ENCODE measurements around the gene BCAS3. TPM values are rescaled to one million over a fixed set of nuclear protein-coding genes. Genes with fewer than 3 reads are reported as not detected.

Gene BCAS3
- total and polyA plus RNA-seq, 2 experiments from 2014 or later = 18.0 to 20.2 TPM

DNA sequence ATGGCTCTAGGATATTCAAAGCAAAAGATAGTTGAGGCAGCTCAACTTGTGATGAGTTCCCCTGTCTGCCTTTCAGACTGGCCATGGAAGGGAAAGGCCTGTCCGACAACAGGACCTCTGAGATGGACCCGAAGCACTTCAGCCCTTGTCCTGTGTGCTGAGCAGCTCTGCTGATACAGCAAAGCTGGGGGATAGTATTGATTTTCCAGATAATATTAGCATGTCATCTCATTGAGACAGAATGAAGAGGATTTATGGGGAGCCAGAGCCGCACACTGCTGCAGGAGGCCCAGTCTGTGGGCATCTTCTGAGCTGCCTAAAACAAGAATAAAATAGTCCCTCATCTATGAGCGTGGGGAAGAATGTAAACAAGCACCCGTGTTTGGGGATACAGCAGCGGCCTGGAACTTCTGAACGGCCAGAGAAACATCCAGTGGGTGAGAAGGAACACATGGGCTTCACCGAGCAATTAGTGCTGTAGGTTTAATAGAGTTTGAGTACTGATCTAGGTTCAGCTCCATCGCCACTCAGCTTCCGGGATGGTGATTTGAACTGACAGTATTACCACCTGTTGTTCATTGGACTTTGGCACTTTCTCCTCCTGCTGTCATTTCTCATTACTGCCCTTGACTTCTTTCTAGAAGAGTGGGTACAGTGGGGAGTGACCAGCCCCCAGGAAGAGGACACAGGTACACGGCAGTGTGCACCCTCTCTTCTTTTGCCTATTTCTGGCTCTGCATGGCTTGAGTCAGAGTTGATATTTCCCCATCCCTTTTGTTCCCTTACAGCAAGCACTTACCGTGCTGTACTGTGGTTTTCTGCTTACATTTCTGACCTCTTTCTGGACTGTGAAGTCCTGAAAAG, 625.5 kb downstream of the BCAS3 start:
- no peak for TF ChIP-seq EZH2 (IDR thresholded peaks at IDR 0.05; ENCODE audit: insufficient read depth, poor library complexity, severe bottlenecking)
- no peak for TF ChIP-seq EZH2phosphoT487 (IDR thresholded peaks at IDR 0.05; ENCODE audit: insufficient read depth, low read depth)
- Histone ChIP-seq H3K79me2 (ENCODE audit: insufficient read depth) (no peaks in the 10 kb centered on the region), H3K9ac (no peak overlapping the region), H3K36me3 (ENCODE audit: low read depth) (no peaks in the 10 kb centered on the region), H3K27me3 (replicated peaks; ENCODE audit: insufficient read depth) (no peaks in the 10 kb centered on the region), H3K27ac (no peak overlapping the region), H3K9me3 (ENCODE audit: low read depth) (no peaks in the 10 kb centered on the region), H3K4me1 (ENCODE audit: insufficient read depth) (peaks cover 26% of the 10 kb centered on the region), H2AFZ (no peak overlapping the region), H3F3A (ENCODE audit: insufficient read depth) (peaks cover 12% of the 10 kb centered on the region), H4K20me1 (ENCODE audit: insufficient read depth) (no peaks in the 10 kb centered on the region), H3K9me2 (ENCODE audit: insufficient read depth) (no peaks in the 10 kb centered on the region), H3K4me2 (ENCODE audit: unreplicated experiment) (no peak overlapping the region), H3K4me3 (no peak overlapping the region)
- peak; percentile 42 for DNase-seq
- 86% methylated on average over 12 of the region's 12 CpGs for WGBS, 2 experiments (ENCODE audit: low coverage in 1 of 2, low lambda C conversion rate in 2 of 2, missing lambda C conversion rate in 2 of 2)
- in situ Hi-C loops (cut with MboI) = no loop called here

DNA sequence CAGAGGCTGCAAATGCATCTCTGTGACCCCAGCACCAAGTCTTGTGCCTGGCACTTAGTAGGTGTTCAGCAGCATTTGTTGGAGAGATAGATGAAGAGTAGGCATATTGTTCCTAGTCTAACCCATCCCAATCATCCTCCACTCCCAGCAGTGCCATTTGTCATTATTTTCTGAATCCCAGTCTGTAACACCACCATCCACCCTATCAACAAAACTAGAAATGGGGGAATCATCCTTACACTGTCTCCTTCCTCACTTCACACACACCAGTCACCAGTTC, 626.1 kb downstream of the BCAS3 start:
- in situ Hi-C loops (cut with MboI) = no loop called here
- no peaks in the 10 kb centered on the region for H3K27me3 ChIP-seq (replicated peaks; ENCODE audit: insufficient read depth)
- no peaks in the 10 kb centered on the region for H3K36me3 ChIP-seq (ENCODE audit: low read depth)
- no peaks in the 10 kb centered on the region for H3K9me3 ChIP-seq (ENCODE audit: low read depth)
- no peak overlapping the region for H3K4me3 ChIP-seq
- H3K79me2 ChIP-seq (ENCODE audit: insufficient read depth) = no peaks in the 10 kb centered on the region
- H3K4me1 ChIP-seq (ENCODE audit: insufficient read depth) = peaks cover 29% of the 10 kb centered on the region
- no peak overlapping the region for H3K9ac ChIP-seq
- no peaks in the 10 kb centered on the region for H3K9me2 ChIP-seq (ENCODE audit: insufficient read depth)
- H2AFZ ChIP-seq = no peak overlapping the region
- H3K4me2 ChIP-seq (ENCODE audit: unreplicated experiment) = no peak overlapping the region
- TF ChIP-seq EZH2 (IDR thresholded peaks at IDR 0.05; ENCODE audit: insufficient read depth, poor library complexity, severe bottlenecking) (no peak), EZH2phosphoT487 (IDR thresholded peaks at IDR 0.05; ENCODE audit: insufficient read depth, low read depth) (no peak)
- DNase-seq = no peak
- H3F3A ChIP-seq (ENCODE audit: insufficient read depth) = peaks cover 15% of the 10 kb centered on the region
- H4K20me1 ChIP-seq (ENCODE audit: insufficient read depth) = no peaks in the 10 kb centered on the region
- H3K27ac ChIP-seq = no peak overlapping the region

DNA sequence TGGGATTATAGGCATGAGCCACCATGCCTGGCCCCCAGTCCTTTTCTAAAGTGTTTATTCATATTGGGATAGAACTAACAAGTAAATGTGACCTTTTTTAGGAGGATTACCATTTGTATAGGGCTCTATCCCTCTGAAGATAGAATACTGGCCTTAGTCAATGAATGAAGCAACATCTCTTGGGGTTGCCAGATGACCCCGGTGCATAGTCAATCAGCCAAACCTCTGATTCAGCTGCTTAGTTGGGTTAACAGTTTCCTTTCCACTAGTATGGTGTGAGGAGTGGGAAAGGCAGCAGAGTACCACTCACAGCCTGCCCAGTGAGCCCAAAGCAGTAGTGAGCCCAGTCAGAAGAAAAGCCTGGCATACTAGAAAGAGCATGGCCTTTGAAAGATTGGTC, 627.4 kb downstream of the BCAS3 start:
- no peak for TF ChIP-seq EZH2phosphoT487 (IDR thresholded peaks at IDR 0.05; ENCODE audit: insufficient read depth, low read depth)
- no peak for TF ChIP-seq EZH2 (IDR thresholded peaks at IDR 0.05; ENCODE audit: insufficient read depth, poor library complexity, severe bottlenecking)
- WGBS, 2 experiments (ENCODE audit: low coverage in 1 of 2, low lambda C conversion rate in 2 of 2, missing lambda C conversion rate in 2 of 2) = 0% methylated on average over 1 of the region's 1 CpG

DNA sequence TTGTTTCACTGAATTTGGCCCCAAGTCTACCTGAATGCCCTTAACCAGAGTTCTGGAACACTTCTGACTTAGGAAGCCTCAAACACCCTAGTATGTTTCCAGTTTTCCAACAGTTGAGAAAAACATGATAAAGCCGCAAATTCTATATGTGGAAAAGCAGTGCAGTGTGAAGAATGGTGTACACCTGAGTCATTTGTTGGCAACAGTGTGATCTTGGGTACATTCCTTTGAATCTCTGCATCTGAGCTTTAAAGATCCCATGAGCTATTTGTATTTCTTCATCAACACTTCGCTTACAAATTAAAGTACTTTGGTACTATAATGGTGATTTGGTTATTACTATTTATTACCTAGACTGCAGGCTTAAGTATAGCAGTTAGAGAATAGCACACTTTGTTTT, 628.4 kb downstream of the BCAS3 start:
- Histone ChIP-seq H3K27me3 (replicated peaks; ENCODE audit: insufficient read depth) (no peaks in the 10 kb centered on the region), H2AFZ (no peak overlapping the region), H3K4me1 (ENCODE audit: insufficient read depth) (peaks cover 45% of the 10 kb centered on the region), H3K4me3 (no peak overlapping the region), H4K20me1 (ENCODE audit: insufficient read depth) (no peaks in the 10 kb centered on the region), H3K36me3 (ENCODE audit: low read depth) (no peaks in the 10 kb centered on the region), H3K27ac (no peak overlapping the region), H3K79me2 (ENCODE audit: insufficient read depth) (no peaks in the 10 kb centered on the region), H3K4me2 (ENCODE audit: unreplicated experiment) (no peak overlapping the region), H3K9ac (no peak overlapping the region), H3F3A (ENCODE audit: insufficient read depth) (peaks cover 27% of the 10 kb centered on the region), H3K9me3 (ENCODE audit: low read depth) (no peaks in the 10 kb centered on the region), H3K9me2 (ENCODE audit: insufficient read depth) (no peaks in the 10 kb centered on the region)
- 96 to 99% methylated on average over 2 of the region's 2 CpGs for WGBS, 2 experiments (ENCODE audit: low coverage in 1 of 2, low lambda C conversion rate in 2 of 2, missing lambda C conversion rate in 2 of 2)
- no peak for TF ChIP-seq EZH2 (IDR thresholded peaks at IDR 0.05; ENCODE audit: insufficient read depth, poor library complexity, severe bottlenecking)
- no peak for TF ChIP-seq EZH2phosphoT487 (IDR thresholded peaks at IDR 0.05; ENCODE audit: insufficient read depth, low read depth)
- in situ Hi-C loops (cut with MboI) = no loop called here
- peak; percentile 41 for DNase-seq

More for the DNA sequence above, 627.4 kb downstream of the BCAS3 start:
- in situ Hi-C loops (cut with MboI) = no loop called here
- peak; percentile 49 for DNase-seq
- Histone ChIP-seq H3K27me3 (replicated peaks; ENCODE audit: insufficient read depth) (no peaks in the 10 kb centered on the region), H3K4me1 (ENCODE audit: insufficient read depth) (peaks cover 42% of the 10 kb centered on the region), H3K4me2 (ENCODE audit: unreplicated experiment) (no peak overlapping the region), H3K79me2 (ENCODE audit: insufficient read depth) (no peaks in the 10 kb centered on the region), H3K9ac (no peak overlapping the region), H4K20me1 (ENCODE audit: insufficient read depth) (no peaks in the 10 kb centered on the region), H3K36me3 (ENCODE audit: low read depth) (no peaks in the 10 kb centered on the region), H3K9me3 (ENCODE audit: low read depth) (no peaks in the 10 kb centered on the region), H3K27ac (no peak overlapping the region), H3K4me3 (no peak overlapping the region), H2AFZ (no peak overlapping the region), H3F3A (ENCODE audit: insufficient read depth) (peaks cover 26% of the 10 kb centered on the region), H3K9me2 (ENCODE audit: insufficient read depth) (no peaks in the 10 kb centered on the region)
